HG02798 (cell line): ENCODE data around the gene DYNC1LI2.
A peak's percentile ranks its signal among the peaks of the same experiment; 100 is the strongest.
"Not testable (repeated sequence)": the region's sequence is repeated elsewhere in the genome, so short reads cannot be mapped to it uniquely, and the experiment has no call there.

ENCODE experiments used
- ATAC-seq: cut with Tn5 transposase; IDR thresholded peaks from one replicate; pipeline ENCODE4 v1.9.1; 2021; ENCODE audit warnings: mild to moderate bottlenecking; ENCODE audit not compliant: unreplicated experiment, poor library complexity

Gene DYNC1LI2

DNA sequence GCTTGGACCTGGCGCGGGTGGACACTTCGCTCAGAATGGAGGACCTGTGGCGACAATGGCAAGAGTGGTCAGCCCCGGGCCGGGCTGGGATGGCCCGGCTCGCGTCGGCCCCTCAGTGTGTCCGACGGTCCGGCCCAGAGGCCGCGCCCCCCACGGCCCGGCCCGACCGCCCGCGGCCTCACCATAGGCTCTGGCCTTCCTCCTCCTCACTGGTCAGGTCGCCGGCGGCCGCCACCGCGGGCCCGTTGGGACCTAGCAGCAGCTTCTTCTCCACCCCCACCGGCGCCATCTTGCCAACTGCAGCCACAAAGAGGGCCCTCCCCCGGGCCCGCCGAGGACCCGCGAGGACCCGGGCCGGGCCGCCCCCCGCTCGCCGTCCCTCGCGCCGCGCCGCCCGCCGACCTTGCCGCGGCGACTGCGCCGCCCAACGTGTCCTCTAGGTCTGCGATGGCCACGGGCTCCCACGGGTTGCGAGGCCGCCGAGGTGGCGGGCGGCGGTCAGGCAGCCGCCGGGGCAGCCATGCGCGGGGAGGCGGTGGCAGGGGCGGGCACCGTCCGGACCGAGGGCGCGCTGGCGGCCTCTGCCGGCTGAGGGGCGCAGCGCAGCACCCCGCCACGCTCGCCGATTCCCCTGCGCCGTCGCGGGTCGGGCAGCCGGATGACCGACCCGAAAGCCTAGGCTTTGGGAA is at the start of gene DYNC1LI2:
TSS of gene DYNC1LI2 (minus strand) at position 307 of the 689 bp plus-strand sequence. CDS start at position 289, 18 bp downstream.
- peak; percentile 90 for ATAC-seq

DNA sequence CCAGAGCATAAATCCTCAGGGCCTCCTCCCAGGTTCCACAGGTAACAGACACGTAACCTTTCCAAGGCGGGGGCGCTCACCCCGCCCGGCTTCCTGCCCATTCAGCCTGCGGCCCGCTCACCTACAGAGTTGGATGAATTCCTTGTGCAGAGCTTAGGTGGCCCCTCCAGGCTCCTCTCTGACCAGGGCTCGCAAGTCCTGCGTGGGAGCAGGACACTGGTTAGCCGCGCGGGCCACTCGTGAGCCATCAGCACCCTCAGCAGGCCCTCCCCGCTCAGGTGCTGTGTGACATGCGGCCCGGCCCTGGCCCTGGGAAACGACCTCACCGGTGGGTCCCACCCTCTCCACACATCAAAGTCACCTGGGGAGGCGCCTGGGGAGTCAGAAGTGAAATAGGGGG is 49.4 kb upstream of the DYNC1LI2 start:
- ATAC-seq = no peak

DNA sequence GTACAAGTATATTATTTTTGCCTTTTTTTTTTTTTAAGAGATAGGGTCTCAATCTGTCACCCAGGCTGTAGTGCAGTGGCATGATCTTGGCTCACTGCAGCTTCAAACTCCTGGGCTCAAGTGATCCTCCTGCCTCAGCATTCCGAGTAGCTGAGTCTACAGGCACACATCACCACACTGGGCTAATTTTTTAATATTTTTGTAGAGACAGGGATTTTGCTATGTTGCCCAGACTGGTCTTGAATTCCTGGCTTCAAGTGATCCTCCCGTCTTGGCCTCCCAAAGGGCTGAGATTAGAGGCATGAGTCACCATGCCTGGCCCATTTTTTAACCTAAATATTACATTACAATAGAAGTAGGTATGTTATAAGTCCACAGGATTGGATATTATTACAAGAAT is 46.8 kb upstream of the DYNC1LI2 start:
- no peak for ATAC-seq

DNA sequence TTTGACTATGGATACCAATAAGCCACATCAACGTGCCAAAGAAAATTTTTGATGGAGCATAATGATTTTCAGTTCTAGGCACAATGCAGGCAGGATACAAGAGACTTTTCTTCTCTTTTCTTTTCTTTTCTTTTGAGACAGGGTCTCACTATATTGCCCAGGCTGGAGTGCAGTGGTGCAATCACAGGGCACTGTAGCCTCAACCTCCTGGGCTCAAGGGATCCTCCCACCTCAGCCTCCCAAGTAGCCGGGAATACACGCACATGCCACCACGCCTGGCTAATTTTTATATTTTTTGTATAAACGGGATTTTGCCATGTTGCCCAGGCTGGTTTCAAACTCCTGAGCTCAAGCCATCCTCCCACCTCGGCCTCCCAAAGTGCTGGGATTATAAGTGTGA is 42.6 kb upstream of the DYNC1LI2 start:
- ATAC-seq = not testable (repeated sequence)

DNA sequence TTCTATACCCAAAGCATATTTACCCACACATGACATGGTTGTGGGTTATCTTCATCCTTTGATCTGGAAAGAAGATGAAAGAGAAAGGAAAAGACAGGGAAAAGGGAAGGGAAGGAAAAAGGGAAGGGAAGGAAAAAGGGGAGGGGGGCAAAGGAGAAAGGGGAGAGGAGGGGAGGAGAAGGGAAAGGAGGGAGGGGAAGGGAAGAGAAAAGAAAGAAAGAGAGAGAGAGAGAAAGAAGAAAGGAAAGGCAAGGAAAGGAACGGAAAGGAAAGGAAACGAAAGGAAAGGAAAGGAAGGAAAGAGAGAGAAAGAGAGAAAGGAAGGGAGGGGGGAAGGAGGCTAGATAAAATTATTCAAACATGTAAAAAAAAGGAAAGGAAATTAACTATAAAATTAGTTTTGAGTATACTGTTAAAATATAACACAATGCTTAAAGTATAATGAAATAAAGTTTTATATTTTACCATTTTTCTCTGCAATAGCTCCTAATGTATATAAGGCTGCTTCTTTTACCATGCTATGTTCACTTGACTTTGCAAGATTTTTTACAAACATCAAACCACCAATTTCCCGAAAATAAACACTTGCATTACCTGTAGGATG is 38.8 kb upstream of the DYNC1LI2 start:
- ATAC-seq = no peak

DNA sequence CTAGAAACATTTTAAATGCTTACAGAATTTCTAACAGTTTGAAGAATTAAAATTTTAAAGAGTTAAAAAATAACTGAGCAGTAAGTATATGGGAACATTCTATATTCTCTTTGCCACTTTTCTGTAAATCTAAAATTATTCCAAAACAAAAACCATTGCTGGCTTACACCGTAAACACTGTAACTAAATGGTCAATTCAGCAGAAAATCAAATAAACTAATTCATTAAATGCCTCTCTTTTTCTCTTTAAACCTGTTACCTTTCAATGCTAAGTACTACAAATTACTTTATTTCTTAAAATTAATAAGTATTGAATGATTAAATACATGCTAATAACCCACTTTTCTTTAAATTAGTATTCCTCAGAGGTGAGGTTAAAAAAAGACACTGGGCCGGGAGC is 36.0 kb upstream of the DYNC1LI2 start:
- no peak for ATAC-seq

DNA sequence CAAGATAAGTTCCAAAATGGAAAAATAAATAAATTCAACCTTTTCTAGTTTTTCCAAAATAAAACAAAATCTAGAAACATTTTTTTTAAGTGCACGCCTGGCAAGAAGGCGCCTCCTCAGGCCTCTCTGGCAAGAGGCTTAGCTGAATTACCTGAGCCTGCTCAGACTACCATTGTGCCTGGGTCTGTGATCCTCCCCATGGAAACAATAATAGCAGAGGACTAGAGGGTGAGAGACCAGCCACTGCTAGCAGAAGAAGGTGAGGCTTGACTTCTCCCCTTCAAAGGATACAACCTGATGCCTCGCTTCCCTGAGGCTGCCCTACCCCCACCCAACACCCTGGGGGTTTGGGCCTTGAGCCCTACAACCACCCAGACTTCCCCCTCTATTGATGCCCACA is 35.1 kb upstream of the DYNC1LI2 start:
- ATAC-seq = no peak

DNA sequence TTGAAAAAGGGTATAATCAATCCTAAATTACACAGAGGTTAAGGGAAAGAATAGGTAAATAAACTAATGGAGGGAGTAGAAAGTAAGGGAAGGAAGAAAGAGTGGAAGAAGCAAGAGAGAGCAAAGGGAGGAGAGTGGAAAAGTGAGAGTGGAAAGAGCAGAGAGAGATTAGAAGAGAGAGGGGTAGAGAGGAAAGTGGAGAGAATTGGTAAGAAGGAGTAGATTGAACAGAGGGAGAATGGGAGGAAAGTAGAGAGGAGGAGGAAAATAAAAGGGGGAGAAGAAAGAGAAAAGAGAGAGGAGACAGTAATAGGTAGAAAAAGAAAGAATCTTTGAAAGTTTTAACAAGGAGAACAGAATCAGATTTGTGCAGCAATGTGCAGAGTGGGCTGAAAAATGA is 25.0 kb upstream of the DYNC1LI2 start:
- ATAC-seq = no peak

DNA sequence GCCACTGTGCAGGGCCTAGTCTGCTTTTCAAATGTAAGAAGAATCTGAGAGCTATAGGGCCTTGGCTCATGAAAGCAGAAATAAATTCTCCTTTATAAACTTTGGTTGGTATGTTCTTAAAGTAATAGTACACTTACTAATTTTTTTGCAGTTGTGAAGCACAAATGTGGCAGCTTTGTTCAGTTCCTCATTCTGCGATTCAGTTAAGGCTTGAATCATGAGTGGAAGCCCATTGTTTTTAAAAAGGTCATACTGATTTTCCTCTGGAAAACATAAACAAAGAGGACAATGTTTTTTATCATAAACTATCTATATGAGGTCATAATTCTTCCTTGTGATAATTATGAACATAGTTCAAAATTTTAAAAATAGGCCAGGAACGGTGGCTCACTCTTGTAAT is 23.6 kb upstream of the DYNC1LI2 start:
- no peak for ATAC-seq

DNA sequence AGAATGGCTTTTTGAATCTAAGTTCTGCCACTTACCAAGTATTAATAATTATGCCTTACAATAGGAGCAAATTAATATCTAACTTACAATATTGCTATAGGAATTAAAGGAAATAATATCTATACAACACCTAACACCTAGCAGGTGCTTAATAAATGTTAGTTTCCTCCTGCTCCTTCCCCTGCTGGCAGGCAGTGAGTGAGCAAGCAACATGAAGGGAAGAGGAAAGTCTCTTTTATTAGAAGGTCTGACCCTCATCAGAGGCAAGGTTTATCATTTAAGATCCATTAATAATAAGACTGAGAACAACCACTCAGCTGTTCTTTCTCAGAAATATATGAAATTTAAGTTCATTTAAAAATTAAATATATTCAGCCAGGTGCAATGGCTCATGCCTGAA is 6.7 kb upstream of the DYNC1LI2 start:
- no peak for ATAC-seq

DNA sequence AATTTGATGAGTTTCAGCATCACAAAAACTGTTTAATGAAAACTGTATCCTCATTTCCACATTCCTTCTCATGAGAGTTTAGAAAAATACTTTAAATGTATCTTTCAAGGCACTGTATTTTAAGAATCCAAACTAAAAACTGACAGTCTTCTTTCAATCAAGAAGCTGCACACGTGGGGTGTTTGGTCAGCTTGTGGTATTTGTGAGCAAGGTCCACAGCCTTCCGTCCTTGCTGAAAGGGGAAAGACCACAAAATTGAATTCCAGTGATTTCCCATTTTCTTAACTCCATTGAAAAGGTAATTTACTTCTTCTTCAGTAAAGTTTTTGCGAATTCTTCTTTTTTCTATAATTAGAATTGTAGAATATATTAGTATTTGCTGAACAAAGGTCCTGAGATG is 3.4 kb upstream of the DYNC1LI2 start:
- no peak for ATAC-seq

DNA sequence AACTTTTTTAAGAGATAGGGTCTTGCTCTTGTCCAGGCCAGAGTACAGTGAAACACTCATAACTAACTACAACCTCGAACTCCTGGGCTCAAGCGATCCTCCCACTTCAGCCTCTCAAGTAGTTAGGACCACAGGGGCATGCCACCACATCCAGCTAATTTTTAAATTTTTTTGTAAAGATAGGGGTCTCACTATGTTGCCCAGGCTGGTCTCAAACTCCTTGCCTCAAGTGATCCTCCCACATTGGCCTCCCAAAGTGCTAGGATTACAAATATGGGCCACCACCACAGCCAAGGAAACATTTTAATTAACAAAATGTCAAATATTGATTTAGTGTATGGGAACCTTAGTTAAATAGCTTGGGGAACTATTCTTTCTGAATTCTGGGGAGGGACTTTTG is 2.8 kb upstream of the DYNC1LI2 start:
- ATAC-seq = no peak

DNA sequence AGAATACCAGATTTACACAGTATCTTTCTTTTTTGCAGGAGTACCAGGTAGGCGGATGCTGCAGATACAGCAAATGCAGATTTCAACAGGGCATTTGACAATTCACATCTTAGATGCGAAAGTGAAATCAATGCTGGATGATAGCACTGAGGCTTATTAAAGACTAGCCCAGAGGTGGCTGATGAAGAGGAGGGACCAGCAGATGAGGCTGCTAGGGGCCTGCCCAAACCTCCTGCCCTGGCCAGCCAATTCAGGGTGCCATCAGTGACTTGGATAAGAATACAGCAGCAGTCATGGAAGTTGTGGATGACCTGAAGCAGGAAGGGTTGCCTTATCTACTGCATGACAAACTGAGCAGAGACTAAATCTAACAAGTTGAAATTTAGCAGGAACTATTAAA is 1.5 kb upstream of the DYNC1LI2 start:
- ATAC-seq = no peak

DNA sequence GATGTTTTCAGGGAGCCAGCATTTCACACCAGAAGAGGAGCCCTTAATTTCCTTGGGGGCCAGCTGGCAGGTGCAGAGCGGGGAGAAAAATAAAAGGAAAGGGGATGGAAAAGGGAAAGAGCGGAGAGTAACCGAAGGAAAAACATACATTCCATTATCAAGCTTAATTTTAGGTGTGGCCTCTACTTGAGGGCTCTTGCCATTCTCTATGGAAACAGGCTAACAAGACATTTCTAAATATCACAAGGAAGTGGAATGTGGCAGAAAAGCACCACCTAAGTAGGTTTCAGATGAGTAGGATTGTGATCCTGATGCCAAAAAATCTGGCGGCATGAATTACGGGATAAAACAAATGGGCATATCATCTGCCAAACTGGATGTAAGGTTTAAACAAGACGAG is 970 bp upstream of the DYNC1LI2 start:
- ATAC-seq = no peak

DNA sequence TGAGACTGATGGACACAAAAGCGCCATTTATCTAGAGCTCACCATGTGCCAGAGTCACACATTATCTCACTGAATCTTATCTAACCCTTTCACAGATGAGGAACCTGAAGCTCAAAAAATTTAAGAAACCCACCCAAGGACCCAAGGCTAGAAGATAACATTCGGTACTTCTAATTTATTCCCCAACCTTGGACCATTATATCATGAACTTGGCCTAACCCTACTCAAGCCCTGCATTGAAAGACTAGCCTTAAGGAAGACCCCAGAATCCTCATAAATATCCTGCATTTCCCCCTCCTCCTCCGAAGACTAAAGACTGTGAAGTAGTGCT is 548 bp upstream of the DYNC1LI2 start:
- no peak for ATAC-seq

DNA sequence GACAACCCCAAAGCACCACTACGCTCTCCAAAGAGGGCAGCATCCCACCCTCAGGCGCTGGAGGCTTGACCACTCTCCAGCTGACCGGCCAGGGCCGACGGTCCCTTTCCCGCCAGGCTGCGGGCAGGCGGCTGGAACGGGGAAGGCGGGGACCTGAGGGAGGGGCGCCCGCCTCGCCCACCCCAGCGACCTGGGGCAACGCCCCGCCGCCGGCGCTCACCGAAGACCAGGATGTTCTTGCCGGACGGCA is 431 bp downstream of the DYNC1LI2 start:
- peak; percentile 13 for ATAC-seq

DNA sequence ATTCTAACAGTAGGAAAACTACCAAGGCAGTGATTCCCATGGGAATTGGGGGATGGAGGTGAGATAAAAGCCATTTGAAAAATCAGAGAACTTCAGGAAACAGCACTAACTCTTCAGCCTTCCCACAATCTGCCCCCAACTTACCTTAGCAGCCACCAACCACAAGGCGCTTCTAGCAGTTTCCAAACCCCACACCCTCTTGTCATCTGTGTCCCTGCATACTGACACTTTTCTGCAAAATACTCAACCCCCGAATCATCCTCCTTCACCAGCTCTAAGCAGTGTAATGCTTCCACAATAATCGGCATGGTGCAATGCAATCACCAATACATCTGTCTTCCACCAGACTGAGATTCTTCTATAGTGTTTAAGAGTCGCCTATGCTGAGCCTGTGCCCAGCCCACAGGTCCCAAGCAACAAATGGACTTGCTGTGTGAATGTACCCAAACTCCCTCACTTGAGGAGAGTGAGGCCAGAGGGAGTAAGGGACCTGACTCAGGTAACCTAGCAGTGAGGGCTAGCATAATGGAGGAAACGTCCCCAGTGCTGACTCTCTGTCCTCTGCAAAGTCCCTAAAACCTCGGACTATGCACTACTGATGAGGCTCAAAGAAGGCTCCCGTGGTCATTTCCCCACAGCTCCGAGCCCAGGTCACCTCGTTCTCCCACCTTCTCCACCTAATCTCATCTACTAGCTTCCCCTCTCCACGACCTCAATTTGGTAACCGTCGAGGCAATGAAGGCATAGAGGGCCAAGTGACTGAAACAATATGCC is 943 bp downstream of the DYNC1LI2 start:
- ATAC-seq = no peak

DNA sequence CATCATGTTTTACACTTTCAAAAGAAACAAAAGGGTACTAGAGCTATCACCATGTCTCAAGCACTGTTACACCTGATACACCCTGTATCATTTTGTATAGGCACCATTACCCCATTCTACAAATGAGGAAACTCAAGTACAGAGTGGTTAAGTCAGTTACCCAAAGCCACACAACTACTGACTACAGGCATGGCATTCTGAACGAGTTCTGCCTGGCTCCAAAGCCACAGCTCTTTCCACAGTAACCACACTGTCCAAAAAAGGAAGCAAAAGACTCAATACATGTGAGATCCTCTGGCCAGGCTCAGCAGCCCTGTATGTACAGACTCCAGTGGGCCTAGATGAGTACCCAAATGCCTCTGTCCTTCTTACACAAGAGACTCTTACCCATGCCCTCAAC is 4.7 kb downstream of the DYNC1LI2 start:
- ATAC-seq = peak; percentile 28

DNA sequence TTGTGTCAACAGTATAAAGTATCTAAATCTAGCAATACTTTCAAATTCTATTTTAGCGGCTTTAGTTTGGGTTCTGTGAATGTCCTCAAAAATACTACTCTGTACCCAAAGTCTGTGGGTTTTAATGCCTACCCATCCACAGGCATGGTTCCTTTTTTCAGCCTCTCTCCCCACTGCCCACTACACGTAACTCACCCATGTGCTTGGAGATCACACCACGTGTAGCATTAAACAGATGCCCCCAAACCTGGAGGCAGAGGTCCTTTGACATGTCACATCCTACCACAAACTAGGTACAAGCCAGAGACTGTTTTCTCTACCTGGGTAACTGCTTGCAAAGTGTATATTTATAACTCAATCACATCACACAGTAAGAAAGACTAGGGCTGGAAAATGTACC is 5.4 kb downstream of the DYNC1LI2 start:
- no peak for ATAC-seq

DNA sequence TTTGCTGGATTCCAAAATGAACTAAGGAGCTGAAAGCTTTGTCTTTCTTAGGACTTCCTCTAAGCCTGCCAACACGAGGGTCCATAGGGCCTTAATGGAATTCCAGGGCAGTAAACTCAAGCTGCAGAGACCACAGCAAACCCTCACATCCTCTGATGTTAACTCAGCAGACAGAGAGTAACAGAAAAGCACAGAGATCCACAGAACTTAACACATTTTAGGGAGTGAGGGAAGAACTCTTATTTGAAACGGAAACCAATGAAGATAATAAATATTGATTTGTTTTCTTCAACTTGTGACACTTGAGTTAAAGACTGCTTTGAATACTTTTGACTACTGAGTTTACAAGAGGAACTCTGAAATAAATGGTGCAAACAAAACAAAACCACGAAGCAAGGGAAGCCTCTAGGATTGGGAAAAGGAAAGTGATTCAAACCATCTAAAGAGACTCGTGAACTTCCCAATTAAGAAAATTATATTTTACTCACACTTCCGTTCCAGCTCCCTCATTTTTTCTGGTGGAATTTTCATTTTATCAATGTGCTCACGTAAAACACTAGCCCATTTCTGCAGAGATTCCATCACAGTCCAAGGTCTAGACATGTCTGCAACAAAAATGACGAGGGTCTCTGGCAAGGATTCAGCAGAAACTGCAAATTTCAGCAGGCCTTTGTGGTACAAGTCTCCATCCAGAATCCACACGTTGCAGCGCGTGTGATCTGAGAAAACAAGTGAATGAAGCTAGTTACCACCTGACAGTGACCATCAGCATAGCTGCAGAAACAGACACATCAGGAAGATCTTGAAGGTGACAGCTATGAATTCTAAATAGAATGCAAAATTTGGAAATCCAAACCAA is 9.2 kb downstream of the DYNC1LI2 start:
- ATAC-seq = no peak
